ENCODE measurements around the gene PGAM4.
"Not testable (repeated sequence)": the region's sequence is repeated elsewhere in the genome, so short reads cannot be mapped to it uniquely, and the experiment has no call there.

PGAM4 gene

DNA sequence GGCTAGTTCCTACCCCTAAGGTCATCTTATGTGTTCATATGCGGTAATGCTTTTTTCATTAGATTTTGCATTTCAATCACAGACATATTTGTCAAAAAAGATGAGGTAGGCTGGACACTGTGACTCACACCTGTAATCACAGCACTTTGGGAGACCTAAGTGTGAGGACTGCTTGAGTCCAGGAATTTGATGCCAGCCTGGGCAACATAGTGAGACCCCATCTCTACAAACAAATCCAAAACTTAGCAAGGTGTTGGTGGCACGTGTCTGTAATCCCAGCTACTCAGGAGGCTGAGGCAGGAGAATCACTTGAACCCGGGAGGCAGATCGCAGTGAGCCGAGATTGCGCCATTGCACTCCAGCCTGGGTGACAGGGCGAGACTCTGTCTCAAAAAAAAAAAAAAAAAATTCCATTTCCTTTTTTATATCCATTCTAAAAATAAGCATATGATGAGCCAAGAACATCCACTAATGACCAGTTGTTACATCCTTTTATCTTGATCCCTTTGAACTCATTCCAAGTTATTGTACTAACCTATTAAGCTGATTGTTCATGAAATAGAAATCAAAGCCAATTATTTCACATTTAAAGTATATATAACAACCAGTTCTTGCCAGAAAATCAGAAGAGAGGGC, 23.4 kb downstream of the PGAM4 start:
- H3K36me3 Mint-ChIP-seq, result no peaks in the 10 kb centered on the region
- H3K9me3 Mint-ChIP-seq, result no peaks in the 10 kb centered on the region
- peaks cover 12% of the 10 kb centered on the region for H3K4me1 Mint-ChIP-seq
- no peaks in the 10 kb centered on the region for H3K27me3 Mint-ChIP-seq
- H3K27ac Mint-ChIP-seq, result no peak overlapping the region
- no peak overlapping the region for H3K4me3 Mint-ChIP-seq

GRCh38 chrX:77945031-77945430, 24.4 kb downstream of the PGAM4 start:
- H3K27me3 Mint-ChIP-seq, result not testable (repeated sequence)

DNA sequence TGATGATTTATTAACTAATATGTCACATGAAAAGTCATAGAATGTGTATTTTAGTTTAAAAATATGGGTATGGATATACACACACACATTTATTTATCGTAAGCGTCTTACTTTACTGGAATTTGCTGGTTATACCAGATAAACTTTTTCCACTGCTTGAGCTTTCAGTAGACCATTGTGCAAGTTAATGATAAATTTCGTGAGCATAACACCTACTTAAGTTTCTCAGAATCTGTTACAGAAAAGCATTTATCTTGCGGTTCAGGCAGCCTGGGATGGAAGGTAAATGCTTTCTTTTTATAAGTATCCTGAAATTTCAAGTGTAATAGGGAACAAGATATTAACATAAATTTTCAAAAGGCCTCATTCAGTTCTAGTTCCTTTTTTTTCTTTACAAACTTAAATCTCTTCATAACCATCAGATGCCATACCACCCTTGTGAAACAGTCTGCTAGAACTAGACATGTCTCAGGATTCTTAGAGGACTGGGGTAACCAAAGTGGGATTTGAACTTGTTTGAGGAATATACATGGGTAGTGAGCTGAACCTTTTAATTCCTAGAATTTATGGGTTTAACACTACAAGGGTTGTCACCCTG, 31.3 kb downstream of the PGAM4 start:
- H3K4me1 Mint-ChIP-seq, result peaks cover 21% of the 10 kb centered on the region
- no peaks in the 10 kb centered on the region for H3K36me3 Mint-ChIP-seq
- no peak overlapping the region for H3K4me3 Mint-ChIP-seq
- H3K27me3 Mint-ChIP-seq, result no peaks in the 10 kb centered on the region
- no peaks in the 10 kb centered on the region for H3K9me3 Mint-ChIP-seq
- H3K27ac Mint-ChIP-seq, result no peak overlapping the region

More at GRCh38 chrX:77945031-77945430, 24.4 kb downstream of the PGAM4 start:
- not testable (repeated sequence) for H3K4me3 Mint-ChIP-seq, H3K36me3 Mint-ChIP-seq, H3K27ac Mint-ChIP-seq, H3K9me3 Mint-ChIP-seq
- peaks cover 16% of the 10 kb centered on the region for H3K4me1 Mint-ChIP-seq

DNA sequence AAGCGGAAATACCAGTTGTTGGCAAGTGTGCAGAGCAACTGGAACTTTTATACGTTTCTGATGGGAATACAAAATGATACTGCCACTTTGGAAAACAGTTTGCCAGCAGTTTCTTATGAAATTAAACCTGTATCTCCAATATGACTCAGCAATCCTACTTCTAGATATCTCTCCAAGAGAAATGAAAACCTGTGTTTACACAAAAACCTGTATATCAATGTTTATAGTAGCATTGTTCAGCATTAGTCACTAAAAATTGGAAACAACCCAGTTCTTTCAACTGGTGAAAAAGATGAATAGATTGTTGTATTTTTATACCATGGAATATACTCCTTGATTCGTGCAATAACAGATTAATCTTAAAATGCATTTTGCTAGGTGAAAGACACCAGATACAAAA, 32.1 kb downstream of the PGAM4 start:
- H3K4me1 Mint-ChIP-seq, result peaks cover 16% of the 10 kb centered on the region
- H3K4me3 Mint-ChIP-seq, result no peak overlapping the region
- no peaks in the 10 kb centered on the region for H3K27me3 Mint-ChIP-seq
- no peak overlapping the region for H3K27ac Mint-ChIP-seq
- H3K36me3 Mint-ChIP-seq, result no peaks in the 10 kb centered on the region
- no peaks in the 10 kb centered on the region for H3K9me3 Mint-ChIP-seq

- Mint-ChIP-seq H3K4me3 (no peak overlapping the region), H3K27ac (no peak overlapping the region), H3K36me3 (no peaks in the 10 kb centered on the region), H3K4me1 (peaks cover 11% of the 10 kb centered on the region), H3K9me3 (no peaks in the 10 kb centered on the region), H3K27me3 (no peaks in the 10 kb centered on the region)
These were observed 33.1 kb downstream of the PGAM4 start for GRCh38 chrX:77936299-77936698.

DNA sequence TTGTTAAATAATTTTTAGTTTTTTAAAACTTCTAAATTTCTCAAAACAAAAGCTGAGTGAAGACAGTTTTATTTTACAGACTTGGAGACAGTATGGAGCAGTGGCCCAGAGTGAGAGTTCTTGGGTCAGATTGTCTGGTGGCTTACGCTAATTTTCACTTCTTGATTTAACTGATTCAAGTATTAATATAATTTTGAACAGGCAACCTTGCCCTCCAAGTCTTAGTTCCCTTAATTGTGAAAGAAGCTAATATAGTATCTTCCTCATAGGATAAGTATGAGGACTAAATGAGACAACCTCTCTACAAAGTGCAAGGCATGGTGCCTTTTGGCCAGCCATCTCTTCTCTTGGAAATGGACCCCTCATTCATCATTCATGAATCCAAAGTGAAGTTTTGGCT, 33.6 kb downstream of the PGAM4 start:
- Mint-ChIP-seq H3K9me3 (no peaks in the 10 kb centered on the region), H3K4me3 (no peak overlapping the region), H3K36me3 (no peaks in the 10 kb centered on the region), H3K27ac (no peak overlapping the region), H3K27me3 (no peaks in the 10 kb centered on the region), H3K4me1 (peaks cover 11% of the 10 kb centered on the region)

- Mint-ChIP-seq H3K9me3 (no peaks in the 10 kb centered on the region), H3K4me1 (peaks cover 9% of the 10 kb centered on the region), H3K27me3 (no peaks in the 10 kb centered on the region), H3K4me3 (no peak overlapping the region), H3K36me3 (peaks cover 3% of the 10 kb centered on the region), H3K27ac (no peak overlapping the region)
These were observed 38.9 kb downstream of the PGAM4 start for GRCh38 chrX:77930581-77930980.

- H3K9me3 Mint-ChIP-seq, result no peaks in the 10 kb centered on the region
- no peak overlapping the region for H3K27ac Mint-ChIP-seq
- H3K36me3 Mint-ChIP-seq, result peaks cover 8% of the 10 kb centered on the region
- no peak overlapping the region for H3K4me3 Mint-ChIP-seq
- H3K27me3 Mint-ChIP-seq, result no peaks in the 10 kb centered on the region
- H3K4me1 Mint-ChIP-seq, result peaks cover 21% of the 10 kb centered on the region
These were observed 43.7 kb downstream of the PGAM4 start for GRCh38 chrX:77925764-77926163.

GRCh38 chrX:77924320-77924859, 45.0 kb downstream of the PGAM4 start:
- Mint-ChIP-seq H3K9me3 (no peaks in the 10 kb centered on the region), H3K36me3 (peaks cover 8% of the 10 kb centered on the region), H3K4me1 (peaks cover 19% of the 10 kb centered on the region), H3K27ac (no peak overlapping the region), H3K4me3 (no peak overlapping the region), H3K27me3 (no peaks in the 10 kb centered on the region)

GRCh38 chrX:77922787-77923186, 46.7 kb downstream of the PGAM4 start:
- no peaks in the 10 kb centered on the region for H3K27me3 Mint-ChIP-seq
- H3K9me3 Mint-ChIP-seq, result no peaks in the 10 kb centered on the region
- H3K27ac Mint-ChIP-seq, result no peak overlapping the region
- peaks cover 4% of the 10 kb centered on the region for H3K36me3 Mint-ChIP-seq
- peaks cover 28% of the 10 kb centered on the region for H3K4me1 Mint-ChIP-seq
- H3K4me3 Mint-ChIP-seq, result no peak overlapping the region

- not testable (repeated sequence) for H3K36me3 Mint-ChIP-seq, H3K27ac Mint-ChIP-seq, H3K27me3 Mint-ChIP-seq, H3K9me3 Mint-ChIP-seq, H3K4me3 Mint-ChIP-seq
- H3K4me1 Mint-ChIP-seq, result peaks cover 40% of the 10 kb centered on the region
These were observed 50.1 kb downstream of the PGAM4 start for GRCh38 chrX:77919370-77919769.

DNA sequence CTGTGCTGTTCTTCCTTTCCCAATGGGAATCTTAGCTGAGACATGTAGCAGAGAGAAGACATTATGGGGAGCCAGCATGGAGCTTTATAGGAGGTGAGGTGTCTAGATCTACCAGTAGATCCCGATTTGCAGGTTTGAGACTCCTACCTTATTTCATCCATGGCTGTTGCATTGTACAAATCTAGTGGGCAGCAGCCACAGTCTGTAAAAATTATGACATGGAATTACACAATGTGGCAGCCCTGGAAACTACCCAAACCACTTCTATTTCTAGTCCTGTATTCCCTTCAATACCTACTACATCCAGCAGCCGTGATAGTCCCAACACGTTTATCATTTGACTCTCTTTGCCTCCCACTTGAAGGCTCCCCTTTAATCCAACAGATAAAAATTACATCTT, 50.9 kb downstream of the PGAM4 start:
- peaks cover 39% of the 10 kb centered on the region for H3K4me1 Mint-ChIP-seq
- peaks cover 4% of the 10 kb centered on the region for H3K36me3 Mint-ChIP-seq
- H3K27me3 Mint-ChIP-seq, result no peaks in the 10 kb centered on the region
- H3K4me3 Mint-ChIP-seq, result no peak overlapping the region
- H3K9me3 Mint-ChIP-seq, result no peaks in the 10 kb centered on the region
- no peak overlapping the region for H3K27ac Mint-ChIP-seq

Data from activated naive CD4-positive, alpha-beta T cell treated with anti-CD3 and anti-CD28 coated beads, Interleukin-2, amount 50 U/mL, for 24 hours (primary cell).